Panc1 (cell line): ENCODE measurements around the gene RNF11.

ENCODE experiments used
- TF ChIP-seq, protein P1 (sequence below): fragments of 450-650 bp; IDR thresholded peaks from 2 replicates; pipeline ENCODE4 v1.5.1; 2017; ENCODE audit warnings: mild to moderate bottlenecking
- TF ChIP-seq, protein P2 (sequence below), 2 experiments: IDR thresholded peaks; 2 replicates each; pipeline ENCODE4 v1.6.1; 2011 to 2012; ENCODE audit warnings: low read depth in 2 of 2, control low read depth in 1 of 2, low read length in 1 of 2, mild to moderate bottlenecking in 1 of 2, moderate library complexity in 1 of 2; ENCODE audit not compliant: insufficient read depth in 1 of 2

DNA sequence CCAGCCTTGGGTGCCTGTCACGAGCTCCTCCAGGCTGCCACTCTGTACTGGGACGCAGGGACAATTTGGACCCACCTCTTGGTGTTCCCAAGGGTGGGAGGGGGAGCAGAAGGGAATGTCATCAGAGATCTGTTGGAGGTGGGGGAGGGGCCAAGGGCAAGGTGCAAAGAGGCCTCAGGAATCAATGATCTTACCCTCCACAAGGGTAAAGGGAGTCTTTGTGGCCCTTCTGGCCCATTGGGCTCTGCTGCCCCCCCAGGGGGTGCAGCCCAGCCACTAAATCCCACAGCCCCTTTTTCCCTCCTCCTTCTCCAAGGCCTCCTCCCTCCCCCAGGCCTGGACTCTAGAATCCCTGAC, 85.8 kb downstream of the RNF11 start:
- TF ChIP-seq, protein P1, sequence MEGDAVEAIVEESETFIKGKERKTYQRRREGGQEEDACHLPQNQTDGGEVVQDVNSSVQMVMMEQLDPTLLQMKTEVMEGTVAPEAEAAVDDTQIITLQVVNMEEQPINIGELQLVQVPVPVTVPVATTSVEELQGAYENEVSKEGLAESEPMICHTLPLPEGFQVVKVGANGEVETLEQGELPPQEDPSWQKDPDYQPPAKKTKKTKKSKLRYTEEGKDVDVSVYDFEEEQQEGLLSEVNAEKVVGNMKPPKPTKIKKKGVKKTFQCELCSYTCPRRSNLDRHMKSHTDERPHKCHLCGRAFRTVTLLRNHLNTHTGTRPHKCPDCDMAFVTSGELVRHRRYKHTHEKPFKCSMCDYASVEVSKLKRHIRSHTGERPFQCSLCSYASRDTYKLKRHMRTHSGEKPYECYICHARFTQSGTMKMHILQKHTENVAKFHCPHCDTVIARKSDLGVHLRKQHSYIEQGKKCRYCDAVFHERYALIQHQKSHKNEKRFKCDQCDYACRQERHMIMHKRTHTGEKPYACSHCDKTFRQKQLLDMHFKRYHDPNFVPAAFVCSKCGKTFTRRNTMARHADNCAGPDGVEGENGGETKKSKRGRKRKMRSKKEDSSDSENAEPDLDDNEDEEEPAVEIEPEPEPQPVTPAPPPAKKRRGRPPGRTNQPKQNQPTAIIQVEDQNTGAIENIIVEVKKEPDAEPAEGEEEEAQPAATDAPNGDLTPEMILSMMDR, result no peak
- TF ChIP-seq, protein P2, sequence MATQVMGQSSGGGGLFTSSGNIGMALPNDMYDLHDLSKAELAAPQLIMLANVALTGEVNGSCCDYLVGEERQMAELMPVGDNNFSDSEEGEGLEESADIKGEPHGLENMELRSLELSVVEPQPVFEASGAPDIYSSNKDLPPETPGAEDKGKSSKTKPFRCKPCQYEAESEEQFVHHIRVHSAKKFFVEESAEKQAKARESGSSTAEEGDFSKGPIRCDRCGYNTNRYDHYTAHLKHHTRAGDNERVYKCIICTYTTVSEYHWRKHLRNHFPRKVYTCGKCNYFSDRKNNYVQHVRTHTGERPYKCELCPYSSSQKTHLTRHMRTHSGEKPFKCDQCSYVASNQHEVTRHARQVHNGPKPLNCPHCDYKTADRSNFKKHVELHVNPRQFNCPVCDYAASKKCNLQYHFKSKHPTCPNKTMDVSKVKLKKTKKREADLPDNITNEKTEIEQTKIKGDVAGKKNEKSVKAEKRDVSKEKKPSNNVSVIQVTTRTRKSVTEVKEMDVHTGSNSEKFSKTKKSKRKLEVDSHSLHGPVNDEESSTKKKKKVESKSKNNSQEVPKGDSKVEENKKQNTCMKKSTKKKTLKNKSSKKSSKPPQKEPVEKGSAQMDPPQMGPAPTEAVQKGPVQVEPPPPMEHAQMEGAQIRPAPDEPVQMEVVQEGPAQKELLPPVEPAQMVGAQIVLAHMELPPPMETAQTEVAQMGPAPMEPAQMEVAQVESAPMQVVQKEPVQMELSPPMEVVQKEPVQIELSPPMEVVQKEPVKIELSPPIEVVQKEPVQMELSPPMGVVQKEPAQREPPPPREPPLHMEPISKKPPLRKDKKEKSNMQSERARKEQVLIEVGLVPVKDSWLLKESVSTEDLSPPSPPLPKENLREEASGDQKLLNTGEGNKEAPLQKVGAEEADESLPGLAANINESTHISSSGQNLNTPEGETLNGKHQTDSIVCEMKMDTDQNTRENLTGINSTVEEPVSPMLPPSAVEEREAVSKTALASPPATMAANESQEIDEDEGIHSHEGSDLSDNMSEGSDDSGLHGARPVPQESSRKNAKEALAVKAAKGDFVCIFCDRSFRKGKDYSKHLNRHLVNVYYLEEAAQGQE (IDR thresholded peaks at IDR 0.05; ENCODE audit: insufficient read depth in 1 of 2, low read depth in 2 of 2, low read length in 1 of 2), result no peak
